ENCODE measurements around the gene CSRNP3.

DNA sequence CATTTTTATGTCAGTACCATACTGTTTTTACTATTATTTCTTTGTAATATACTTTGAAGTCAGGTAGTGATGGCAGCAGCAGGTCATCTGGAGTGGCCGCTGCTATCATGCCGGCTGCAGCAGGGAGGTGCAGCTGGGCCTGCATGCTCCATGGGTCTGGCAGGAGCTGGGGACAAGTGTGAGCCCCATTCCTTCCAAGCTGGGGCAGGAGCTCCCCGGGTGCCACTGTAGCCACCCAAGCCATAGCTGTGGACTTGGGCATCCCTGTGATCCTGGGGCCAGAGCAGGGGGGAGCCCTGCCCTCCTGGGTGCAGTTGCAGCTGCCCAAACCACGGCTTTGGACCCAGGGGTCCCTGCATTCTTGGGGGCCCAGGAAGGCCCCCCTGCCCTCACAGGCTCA is 59.2 kb downstream of the CSRNP3 start:
- TF ChIP-seq, protein P1, sequence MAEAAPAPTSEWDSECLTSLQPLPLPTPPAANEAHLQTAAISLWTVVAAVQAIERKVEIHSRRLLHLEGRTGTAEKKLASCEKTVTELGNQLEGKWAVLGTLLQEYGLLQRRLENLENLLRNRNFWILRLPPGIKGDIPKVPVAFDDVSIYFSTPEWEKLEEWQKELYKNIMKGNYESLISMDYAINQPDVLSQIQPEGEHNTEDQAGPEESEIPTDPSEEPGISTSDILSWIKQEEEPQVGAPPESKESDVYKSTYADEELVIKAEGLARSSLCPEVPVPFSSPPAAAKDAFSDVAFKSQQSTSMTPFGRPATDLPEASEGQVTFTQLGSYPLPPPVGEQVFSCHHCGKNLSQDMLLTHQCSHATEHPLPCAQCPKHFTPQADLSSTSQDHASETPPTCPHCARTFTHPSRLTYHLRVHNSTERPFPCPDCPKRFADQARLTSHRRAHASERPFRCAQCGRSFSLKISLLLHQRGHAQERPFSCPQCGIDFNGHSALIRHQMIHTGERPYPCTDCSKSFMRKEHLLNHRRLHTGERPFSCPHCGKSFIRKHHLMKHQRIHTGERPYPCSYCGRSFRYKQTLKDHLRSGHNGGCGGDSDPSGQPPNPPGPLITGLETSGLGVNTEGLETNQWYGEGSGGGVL (tag by site-specific recombination; IDR thresholded peaks at IDR 0.05) = no peak
- no peak for TF ChIP-seq YY2 (tag by site-specific recombination; IDR thresholded peaks at IDR 0.05)
- no peak for TF ChIP-seq ZNF623 (tag by site-specific recombination; IDR thresholded peaks at IDR 0.05)
- no peak for TF ChIP-seq ZNF155 (tag by site-specific recombination; IDR thresholded peaks at IDR 0.05)
- TF ChIP-seq, protein P2, sequence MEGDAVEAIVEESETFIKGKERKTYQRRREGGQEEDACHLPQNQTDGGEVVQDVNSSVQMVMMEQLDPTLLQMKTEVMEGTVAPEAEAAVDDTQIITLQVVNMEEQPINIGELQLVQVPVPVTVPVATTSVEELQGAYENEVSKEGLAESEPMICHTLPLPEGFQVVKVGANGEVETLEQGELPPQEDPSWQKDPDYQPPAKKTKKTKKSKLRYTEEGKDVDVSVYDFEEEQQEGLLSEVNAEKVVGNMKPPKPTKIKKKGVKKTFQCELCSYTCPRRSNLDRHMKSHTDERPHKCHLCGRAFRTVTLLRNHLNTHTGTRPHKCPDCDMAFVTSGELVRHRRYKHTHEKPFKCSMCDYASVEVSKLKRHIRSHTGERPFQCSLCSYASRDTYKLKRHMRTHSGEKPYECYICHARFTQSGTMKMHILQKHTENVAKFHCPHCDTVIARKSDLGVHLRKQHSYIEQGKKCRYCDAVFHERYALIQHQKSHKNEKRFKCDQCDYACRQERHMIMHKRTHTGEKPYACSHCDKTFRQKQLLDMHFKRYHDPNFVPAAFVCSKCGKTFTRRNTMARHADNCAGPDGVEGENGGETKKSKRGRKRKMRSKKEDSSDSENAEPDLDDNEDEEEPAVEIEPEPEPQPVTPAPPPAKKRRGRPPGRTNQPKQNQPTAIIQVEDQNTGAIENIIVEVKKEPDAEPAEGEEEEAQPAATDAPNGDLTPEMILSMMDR (tag by site-specific recombination; IDR thresholded peaks at IDR 0.05) = no peak
- TF ChIP-seq, protein P3, sequence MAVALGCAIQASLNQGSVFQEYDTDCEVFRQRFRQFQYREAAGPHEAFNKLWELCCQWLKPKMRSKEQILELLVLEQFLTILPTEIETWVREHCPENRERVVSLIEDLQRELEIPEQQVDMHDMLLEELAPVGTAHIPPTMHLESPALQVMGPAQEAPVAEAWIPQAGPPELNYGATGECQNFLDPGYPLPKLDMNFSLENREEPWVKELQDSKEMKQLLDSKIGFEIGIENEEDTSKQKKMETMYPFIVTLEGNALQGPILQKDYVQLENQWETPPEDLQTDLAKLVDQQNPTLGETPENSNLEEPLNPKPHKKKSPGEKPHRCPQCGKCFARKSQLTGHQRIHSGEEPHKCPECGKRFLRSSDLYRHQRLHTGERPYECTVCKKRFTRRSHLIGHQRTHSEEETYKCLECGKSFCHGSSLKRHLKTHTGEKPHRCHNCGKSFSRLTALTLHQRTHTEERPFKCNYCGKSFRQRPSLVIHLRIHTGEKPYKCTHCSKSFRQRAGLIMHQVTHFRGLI (tag by site-specific recombination; IDR thresholded peaks at IDR 0.05) = no peak
